ENCODE data around the gene SLC46A3.
"Not testable (repeated sequence)": the region's sequence is repeated elsewhere in the genome, so short reads cannot be mapped to it uniquely, and the experiment has no call there.

GRCh38 chr13:28742445-28742844 is 23.7 kb upstream of the SLC46A3 start:
- TF ChIP-seq, protein P1, sequence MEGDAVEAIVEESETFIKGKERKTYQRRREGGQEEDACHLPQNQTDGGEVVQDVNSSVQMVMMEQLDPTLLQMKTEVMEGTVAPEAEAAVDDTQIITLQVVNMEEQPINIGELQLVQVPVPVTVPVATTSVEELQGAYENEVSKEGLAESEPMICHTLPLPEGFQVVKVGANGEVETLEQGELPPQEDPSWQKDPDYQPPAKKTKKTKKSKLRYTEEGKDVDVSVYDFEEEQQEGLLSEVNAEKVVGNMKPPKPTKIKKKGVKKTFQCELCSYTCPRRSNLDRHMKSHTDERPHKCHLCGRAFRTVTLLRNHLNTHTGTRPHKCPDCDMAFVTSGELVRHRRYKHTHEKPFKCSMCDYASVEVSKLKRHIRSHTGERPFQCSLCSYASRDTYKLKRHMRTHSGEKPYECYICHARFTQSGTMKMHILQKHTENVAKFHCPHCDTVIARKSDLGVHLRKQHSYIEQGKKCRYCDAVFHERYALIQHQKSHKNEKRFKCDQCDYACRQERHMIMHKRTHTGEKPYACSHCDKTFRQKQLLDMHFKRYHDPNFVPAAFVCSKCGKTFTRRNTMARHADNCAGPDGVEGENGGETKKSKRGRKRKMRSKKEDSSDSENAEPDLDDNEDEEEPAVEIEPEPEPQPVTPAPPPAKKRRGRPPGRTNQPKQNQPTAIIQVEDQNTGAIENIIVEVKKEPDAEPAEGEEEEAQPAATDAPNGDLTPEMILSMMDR (conservative IDR thresholded peaks at IDR 0.05; ENCODE audit: low read depth, low read length), result not testable (repeated sequence)
- TF ChIP-seq EZH2 (IDR thresholded peaks at IDR 0.05; ENCODE audit: borderline replicate concordance, low read depth, low read length, poor library complexity, severe bottlenecking), result not testable (repeated sequence)

All from A673 (cell line).